K562 (cell line): ENCODE data around the gene POLR3GL. TPM values are rescaled to one million over a fixed set of nuclear protein-coding genes. Genes with fewer than 3 reads are reported as not detected.

Experiments used
- CREM ChIP-seq: IDR thresholded peaks from 2 replicates; pipeline ENCODE4 v1.6.1; 2014; ENCODE audit warnings: antibody characterized with exemption, low read depth
- ELF4 ChIP-seq: fragments of 450-650 bp; formaldehyde crosslinking; IDR thresholded peaks from 2 replicates; pipeline ENCODE4 v1.4.0; 2022; ENCODE audit warnings: missing genetic modification characterization
- GABPB1 ChIP-seq: sonication (generic); formaldehyde crosslinking; IDR thresholded peaks from 2 replicates; pipeline ENCODE4 v1.8.0; 2022; ENCODE audit warnings: mild to moderate bottlenecking, missing genetic modification reagents
- MBD2 ChIP-seq: sonication (generic); IDR thresholded peaks from 2 replicates; pipeline ENCODE4 v1.6.1; 2016; ENCODE audit warnings: low read depth, borderline replicate concordance
- PPARD ChIP-seq: fragments of 250-450 bp; sonication (Bioruptor Pico); IDR thresholded peaks from 2 replicates; pipeline ENCODE4 v1.8.0; 2022; ENCODE audit warnings: inconsistent platforms, mild to moderate bottlenecking, moderate library complexity
- SIN3A ChIP-seq, 2 experiments: fragments of 150-350 bp in 1 of 2; IDR thresholded peaks; 2 replicates each; pipeline ENCODE4 v1.6.1; 2011 to 2016; ENCODE audit warnings: borderline replicate concordance in 2 of 2, low read depth in 2 of 2, low read length in 2 of 2, mild to moderate bottlenecking in 2 of 2, moderate library complexity in 2 of 2; ENCODE audit not compliant: control insufficient read depth in 1 of 2
- SMAD2 ChIP-seq: fragments of 150-350 bp; IDR thresholded peaks from 2 replicates; pipeline ENCODE4 v1.6.1; 2014; ENCODE audit warnings: low read depth, mild to moderate bottlenecking, low read length
- TOE1 ChIP-seq, 2 experiments: fragments of 450-650 bp in 1 of 2; sonication (generic) in 1 of 2; formaldehyde crosslinking in 1 of 2; IDR thresholded peaks; 2 replicates each; pipeline versions ENCODE4 v1.7.1 to v1.8.0; 2016 to 2022; ENCODE audit warnings: borderline replicate concordance in 2 of 2, mild to moderate bottlenecking in 2 of 2, antibody characterized with exemption in 1 of 2, inconsistent platforms in 1 of 2, low read depth in 1 of 2, missing genetic modification reagents in 1 of 2, moderate library complexity in 1 of 2
- ZFP36 ChIP-seq: fragments of 150-350 bp; IDR thresholded peaks from 2 replicates; pipeline ENCODE4 v1.6.1; 2018; ENCODE audit warnings: low read length, low read depth; ENCODE audit not compliant: partially characterized antibody
- polyA plus RNA-seq, 8 experiments: library from polyadenylated mRNA; depleted of rRNA in 4 of 8; stranded (reverse) in 5 of 8; unstranded in 3 of 8; fragments of >200 nt; fragmentation: Nextera tagmentation in 2 of 8; fragmentation: Illumina TruSeq in 1 of 8; extraction: Ambion mirVana in 2 of 8; extraction: Trizol in 1 of 8; gene quantifications; 2 replicates each; pipeline versions ENCODE4 v1.2.1 to v1.2.3, GENCODE V29; 2011 to 2014; ENCODE audit warnings: inconsistent platforms in 1 of 8, missing spikeins in 1 of 8
- total RNA-seq, 7 experiments: library from RNA; depleted of rRNA in 6 of 7; stranded (reverse); fragments of >200 nt in 6 of 7; fragmentation: Illumina TruSeq in 2 of 7; extraction: Trizol in 2 of 7; gene quantifications; 2 replicates each; pipeline versions ENCODE4 v1.2.1 to v1.2.3, GENCODE V29; 2011 to 2021; ENCODE audit warnings: low replicate concordance in 1 of 7
- TF ChIP-seq, protein P1 (sequence below): fragments of 450-650 bp; IDR thresholded peaks from one replicate; pipeline ENCODE4 v1.6.1; 2018; ENCODE audit warnings: mild to moderate bottlenecking, moderate library complexity; ENCODE audit not compliant: partially characterized antibody
- TF ChIP-seq, protein P2 (sequence below): fragments of 250-450 bp; sonication (Bioruptor Pico); IDR thresholded peaks from 2 replicates; pipeline ENCODE4 v1.4.0; 2020; ENCODE audit warnings: mild to moderate bottlenecking
- TF ChIP-seq, protein P3 (sequence below): sonication (generic); formaldehyde crosslinking; IDR thresholded peaks from 2 replicates; pipeline ENCODE4 v1.8.0; 2022; ENCODE audit warnings: mild to moderate bottlenecking, missing genetic modification reagents, borderline replicate concordance
- TF ChIP-seq, protein P4 (sequence below): fragments of 150-350 bp; conservative IDR thresholded peaks from 2 replicates; pipeline ENCODE4 v1.6.1; 2014; ENCODE audit warnings: low read length
- TF ChIP-seq, protein P5 (sequence below): conservative IDR thresholded peaks from 2 replicates; pipeline ENCODE4 v1.6.1; 2011; ENCODE audit warnings: low read depth, mild to moderate bottlenecking, low read length; ENCODE audit not compliant: control insufficient read depth

Gene POLR3GL
- total and polyA plus RNA-seq, 9 of the 15 experiments (the other 6 are each of a cell fraction or from before 2014, with no cell fraction given), result 14.6 to 48.4 (median 38.2) TPM

DNA sequence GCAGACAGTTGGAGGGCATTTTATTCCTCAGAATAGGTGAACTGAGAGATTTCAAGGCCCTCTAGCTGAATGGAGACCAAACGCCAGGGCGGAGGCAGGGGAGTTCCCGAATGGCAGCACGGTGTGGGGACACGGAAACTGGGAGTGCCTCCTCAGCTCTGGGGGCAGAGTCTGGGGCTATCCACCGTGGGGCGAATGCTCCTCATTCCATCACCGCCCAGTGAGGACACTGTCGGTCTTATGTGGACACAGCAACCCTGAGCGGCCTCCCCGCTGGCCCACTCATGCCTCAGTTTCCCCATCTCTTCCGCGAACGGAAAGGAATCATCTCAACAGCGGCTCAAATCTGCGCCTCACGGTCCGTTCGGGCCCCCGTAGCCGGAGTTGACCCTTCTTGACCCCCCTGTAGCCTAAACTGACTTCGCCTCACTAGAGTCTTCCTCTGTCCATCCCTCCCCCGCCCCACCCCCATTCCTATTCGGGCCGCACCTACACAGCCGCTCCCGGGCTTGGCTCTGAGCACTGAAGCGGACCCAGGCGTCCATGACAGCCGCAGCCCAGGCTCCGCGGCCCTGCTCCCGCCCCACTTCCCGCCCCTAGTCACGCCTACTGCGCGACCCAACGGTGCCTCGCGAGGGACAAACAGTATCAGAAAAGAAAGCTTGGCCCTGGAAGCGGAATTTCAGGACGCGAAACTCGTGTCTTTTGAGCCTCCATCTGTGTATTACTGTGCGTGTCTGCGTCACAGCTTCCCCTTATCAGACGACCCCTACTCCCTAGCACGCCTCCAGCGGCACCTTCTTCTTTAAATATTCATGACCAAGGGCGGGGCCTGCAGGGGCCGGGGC, 46.1 kb upstream of the POLR3GL start, which contains the start of gene PEX11B (continued):
- TF ChIP-seq TOE1 (IDR thresholded peaks at IDR 0.05; ENCODE audit: borderline replicate concordance) (peak; percentile 92), TOE1 (CRISPR knock-in tag; IDR thresholded peaks at IDR 0.05; ENCODE audit: borderline replicate concordance, low read depth) (no peak), MBD2 (0 out of 2 replicates have a peak, but pooled peaks have one; percentile 24), GABPB1 (CRISPR knock-in tag) (peak; percentile 40; the same call in 1 of the 2 replicates), SMAD2 (no peak), PPARD (CRISPR knock-in tag) (no peak), ELF4 (CRISPR knock-in tag) (no peak), SIN3A (IDR thresholded peaks at IDR 0.05; ENCODE audit: borderline replicate concordance in 2 of 2, control insufficient read depth in 1 of 2, low read depth in 2 of 2, low read length in 2 of 2) (peak in 1 of 2 experiments; percentile 80; a peak in 1 of 4 replicates), ZFP36 (no peak), CREM (peak; percentile 84)
- TF ChIP-seq, protein P1, sequence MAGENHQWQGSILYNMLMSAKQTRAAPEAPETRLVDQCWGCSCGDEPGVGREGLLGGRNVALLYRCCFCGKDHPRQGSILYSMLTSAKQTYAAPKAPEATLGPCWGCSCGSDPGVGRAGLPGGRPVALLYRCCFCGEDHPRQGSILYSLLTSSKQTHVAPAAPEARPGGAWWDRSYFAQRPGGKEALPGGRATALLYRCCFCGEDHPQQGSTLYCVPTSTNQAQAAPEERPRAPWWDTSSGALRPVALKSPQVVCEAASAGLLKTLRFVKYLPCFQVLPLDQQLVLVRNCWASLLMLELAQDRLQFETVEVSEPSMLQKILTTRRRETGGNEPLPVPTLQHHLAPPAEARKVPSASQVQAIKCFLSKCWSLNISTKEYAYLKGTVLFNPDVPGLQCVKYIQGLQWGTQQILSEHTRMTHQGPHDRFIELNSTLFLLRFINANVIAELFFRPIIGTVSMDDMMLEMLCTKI, result no peak
- TF ChIP-seq, protein P2, sequence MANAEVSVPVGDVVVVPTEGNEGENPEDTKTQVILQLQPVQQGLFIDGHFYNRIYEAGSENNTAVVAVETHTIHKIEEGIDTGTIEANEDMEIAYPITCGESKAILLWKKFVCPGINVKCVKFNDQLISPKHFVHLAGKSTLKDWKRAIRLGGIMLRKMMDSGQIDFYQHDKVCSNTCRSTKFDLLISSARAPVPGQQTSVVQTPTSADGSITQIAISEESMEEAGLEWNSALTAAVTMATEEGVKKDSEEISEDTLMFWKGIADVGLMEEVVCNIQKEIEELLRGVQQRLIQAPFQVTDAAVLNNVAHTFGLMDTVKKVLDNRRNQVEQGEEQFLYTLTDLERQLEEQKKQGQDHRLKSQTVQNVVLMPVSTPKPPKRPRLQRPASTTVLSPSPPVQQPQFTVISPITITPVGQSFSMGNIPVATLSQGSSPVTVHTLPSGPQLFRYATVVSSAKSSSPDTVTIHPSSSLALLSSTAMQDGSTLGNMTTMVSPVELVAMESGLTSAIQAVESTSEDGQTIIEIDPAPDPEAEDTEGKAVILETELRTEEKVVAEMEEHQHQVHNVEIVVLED (CRISPR knock-in tag), result peak; percentile 44
- TF ChIP-seq, protein P3, sequence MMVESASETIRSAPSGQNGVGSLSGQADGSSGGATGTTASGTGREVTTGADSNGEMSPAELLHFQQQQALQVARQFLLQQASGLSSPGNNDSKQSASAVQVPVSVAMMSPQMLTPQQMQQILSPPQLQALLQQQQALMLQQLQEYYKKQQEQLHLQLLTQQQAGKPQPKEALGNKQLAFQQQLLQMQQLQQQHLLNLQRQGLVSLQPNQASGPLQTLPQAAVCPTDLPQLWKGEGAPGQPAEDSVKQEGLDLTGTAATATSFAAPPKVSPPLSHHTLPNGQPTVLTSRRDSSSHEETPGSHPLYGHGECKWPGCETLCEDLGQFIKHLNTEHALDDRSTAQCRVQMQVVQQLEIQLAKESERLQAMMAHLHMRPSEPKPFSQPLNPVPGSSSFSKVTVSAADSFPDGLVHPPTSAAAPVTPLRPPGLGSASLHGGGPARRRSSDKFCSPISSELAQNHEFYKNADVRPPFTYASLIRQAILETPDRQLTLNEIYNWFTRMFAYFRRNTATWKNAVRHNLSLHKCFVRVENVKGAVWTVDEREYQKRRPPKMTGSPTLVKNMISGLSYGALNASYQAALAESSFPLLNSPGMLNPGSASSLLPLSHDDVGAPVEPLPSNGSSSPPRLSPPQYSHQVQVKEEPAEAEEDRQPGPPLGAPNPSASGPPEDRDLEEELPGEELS (CRISPR knock-in tag), result no peak
- TF ChIP-seq, protein P4, sequence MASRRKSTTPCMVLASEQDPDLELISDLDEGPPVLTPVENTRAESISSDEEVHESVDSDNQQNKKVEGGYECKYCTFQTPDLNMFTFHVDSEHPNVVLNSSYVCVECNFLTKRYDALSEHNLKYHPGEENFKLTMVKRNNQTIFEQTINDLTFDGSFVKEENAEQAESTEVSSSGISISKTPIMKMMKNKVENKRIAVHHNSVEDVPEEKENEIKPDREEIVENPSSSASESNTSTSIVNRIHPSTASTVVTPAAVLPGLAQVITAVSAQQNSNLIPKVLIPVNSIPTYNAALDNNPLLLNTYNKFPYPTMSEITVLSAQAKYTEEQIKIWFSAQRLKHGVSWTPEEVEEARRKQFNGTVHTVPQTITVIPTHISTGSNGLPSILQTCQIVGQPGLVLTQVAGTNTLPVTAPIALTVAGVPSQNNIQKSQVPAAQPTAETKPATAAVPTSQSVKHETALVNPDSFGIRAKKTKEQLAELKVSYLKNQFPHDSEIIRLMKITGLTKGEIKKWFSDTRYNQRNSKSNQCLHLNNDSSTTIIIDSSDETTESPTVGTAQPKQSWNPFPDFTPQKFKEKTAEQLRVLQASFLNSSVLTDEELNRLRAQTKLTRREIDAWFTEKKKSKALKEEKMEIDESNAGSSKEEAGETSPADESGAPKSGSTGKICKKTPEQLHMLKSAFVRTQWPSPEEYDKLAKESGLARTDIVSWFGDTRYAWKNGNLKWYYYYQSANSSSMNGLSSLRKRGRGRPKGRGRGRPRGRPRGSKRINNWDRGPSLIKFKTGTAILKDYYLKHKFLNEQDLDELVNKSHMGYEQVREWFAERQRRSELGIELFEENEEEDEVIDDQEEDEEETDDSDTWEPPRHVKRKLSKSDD, result 0 out of 2 replicates have a peak, but pooled peaks have one; percentile 55
- TF ChIP-seq, protein P5, sequence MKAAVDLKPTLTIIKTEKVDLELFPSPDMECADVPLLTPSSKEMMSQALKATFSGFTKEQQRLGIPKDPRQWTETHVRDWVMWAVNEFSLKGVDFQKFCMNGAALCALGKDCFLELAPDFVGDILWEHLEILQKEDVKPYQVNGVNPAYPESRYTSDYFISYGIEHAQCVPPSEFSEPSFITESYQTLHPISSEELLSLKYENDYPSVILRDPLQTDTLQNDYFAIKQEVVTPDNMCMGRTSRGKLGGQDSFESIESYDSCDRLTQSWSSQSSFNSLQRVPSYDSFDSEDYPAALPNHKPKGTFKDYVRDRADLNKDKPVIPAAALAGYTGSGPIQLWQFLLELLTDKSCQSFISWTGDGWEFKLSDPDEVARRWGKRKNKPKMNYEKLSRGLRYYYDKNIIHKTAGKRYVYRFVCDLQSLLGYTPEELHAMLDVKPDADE, result peak; percentile 18; the same call in 1 of the 2 replicates
